Bronchial smooth muscle cell (primary cell): ENCODE measurements around the gene CNTLN. TPM values are rescaled to one million over a fixed set of nuclear protein-coding genes. Genes with fewer than 3 reads are reported as not detected.

Experiments used
- total RNA-seq: library from RNA; depleted of rRNA; stranded (reverse); fragments of >200 nt; gene quantifications from 2 replicates; pipeline ENCODE4 v1.2.1, GENCODE V29; 2014

The CNTLN gene
- 8.4 and 13.9 TPM in 2 replicates for total RNA-seq

GRCh38 chr9:17134396-17135294 lies at the start of gene CNTLN:
CNTLN (plus strand) TSS chr9:17135040; CDS start chr9:17135066, 26 bp downstream.

